Liver (tissue), 3 donors: ENCODE measurements around the gene CXCR1.

ENCODE experiments used
- ATF3 ChIP-seq: IDR thresholded peaks from 2 replicates; pipeline ENCODE4 v1.6.1; 2016; ENCODE audit warnings: antibody characterized with exemption
- CTCF ChIP-seq: fragments of 150-350 bp; IDR thresholded peaks from 2 replicates; pipeline ENCODE4 v1.5.1; 2017; ENCODE audit warnings: improper control_type of control experiment, low read depth, low read length; ENCODE audit not compliant: missing input control
- EGR1 ChIP-seq, 2 donors: IDR thresholded peaks; 2 replicates each; pipeline ENCODE4 v1.6.1; 2016 to 2018; ENCODE audit warnings: antibody characterized with exemption in 2 of 2, low read depth in 2 of 2
- FOXA1 ChIP-seq: IDR thresholded peaks from 2 replicates; pipeline ENCODE4 v1.6.1; 2016; ENCODE audit warnings: antibody characterized with exemption
- JUND ChIP-seq, 2 donors: IDR thresholded peaks; 2 replicates each; pipeline ENCODE4 v1.6.1; 2016; ENCODE audit warnings: antibody characterized with exemption in 2 of 2
- MAX ChIP-seq: IDR thresholded peaks from 2 replicates; pipeline ENCODE4 v1.6.1; 2016; ENCODE audit warnings: antibody characterized with exemption
- RAD21 ChIP-seq, 2 donors: IDR thresholded peaks; 2 replicates each; pipeline ENCODE4 v1.6.1; 2016; ENCODE audit warnings: antibody characterized with exemption in 2 of 2, mild to moderate bottlenecking in 2 of 2
- REST ChIP-seq: IDR thresholded peaks from 2 replicates; pipeline ENCODE4 v1.6.1; 2016; ENCODE audit warnings: antibody characterized with exemption, mild to moderate bottlenecking
- RXRA ChIP-seq, 2 donors: IDR thresholded peaks; 2 replicates each; pipeline ENCODE4 v1.6.1; 2017 to 2018; ENCODE audit warnings: antibody characterized with exemption in 2 of 2, mild to moderate bottlenecking in 1 of 2
- SP1 ChIP-seq: IDR thresholded peaks from 2 replicates; pipeline ENCODE4 v1.6.1; 2018; ENCODE audit warnings: antibody characterized with exemption, mild to moderate bottlenecking
- TAF1 ChIP-seq: conservative IDR thresholded peaks from 2 replicates; pipeline ENCODE4 v1.6.1; 2016; ENCODE audit warnings: antibody characterized with exemption, mild to moderate bottlenecking
- YY1 ChIP-seq: IDR thresholded peaks from 2 replicates; pipeline ENCODE4 v1.6.1; 2016; ENCODE audit warnings: antibody characterized with exemption, mild to moderate bottlenecking
- donor health status: healthy.
- donor health status: healthy.

GRCh38 chr2:218146056-218146455, 20.7 kb downstream of the CXCR1 start:
- TF ChIP-seq CTCF = no peak
- TF ChIP-seq EGR1 (IDR thresholded peaks at IDR 0.05; ENCODE audit: low read depth in 2 of 2) = no peak
- no peak for TF ChIP-seq FOXA1
- TF ChIP-seq SP1 = no peak
- no peak for TF ChIP-seq ATF3
- no peak for TF ChIP-seq JUND (IDR thresholded peaks at IDR 0.05)
- no peak for TF ChIP-seq RXRA (IDR thresholded peaks at IDR 0.05)
- TF ChIP-seq TAF1 = no peak
- no peak for TF ChIP-seq REST
- no peak for TF ChIP-seq YY1
- TF ChIP-seq RAD21 (IDR thresholded peaks at IDR 0.05) = no peak
- no peak for TF ChIP-seq MAX
